ENCODE data around the gene MSANTD3.
"Not testable (repeated sequence)": the region's sequence is repeated elsewhere in the genome, so short reads cannot be mapped to it uniquely, and the experiment has no call there.

GRCh38 chr9:100421116-100421515, 5.8 kb upstream of the MSANTD3 start:
- TF ChIP-seq, protein P1, sequence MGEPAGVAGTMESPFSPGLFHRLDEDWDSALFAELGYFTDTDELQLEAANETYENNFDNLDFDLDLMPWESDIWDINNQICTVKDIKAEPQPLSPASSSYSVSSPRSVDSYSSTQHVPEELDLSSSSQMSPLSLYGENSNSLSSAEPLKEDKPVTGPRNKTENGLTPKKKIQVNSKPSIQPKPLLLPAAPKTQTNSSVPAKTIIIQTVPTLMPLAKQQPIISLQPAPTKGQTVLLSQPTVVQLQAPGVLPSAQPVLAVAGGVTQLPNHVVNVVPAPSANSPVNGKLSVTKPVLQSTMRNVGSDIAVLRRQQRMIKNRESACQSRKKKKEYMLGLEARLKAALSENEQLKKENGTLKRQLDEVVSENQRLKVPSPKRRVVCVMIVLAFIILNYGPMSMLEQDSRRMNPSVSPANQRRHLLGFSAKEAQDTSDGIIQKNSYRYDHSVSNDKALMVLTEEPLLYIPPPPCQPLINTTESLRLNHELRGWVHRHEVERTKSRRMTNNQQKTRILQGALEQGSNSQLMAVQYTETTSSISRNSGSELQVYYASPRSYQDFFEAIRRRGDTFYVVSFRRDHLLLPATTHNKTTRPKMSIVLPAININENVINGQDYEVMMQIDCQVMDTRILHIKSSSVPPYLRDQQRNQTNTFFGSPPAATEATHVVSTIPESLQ (CRISPR knock-in tag; IDR thresholded peaks at IDR 0.05) = not testable (repeated sequence)
- TF ChIP-seq NR1H2, TEAD4 (CRISPR knock-in tag; IDR thresholded peaks at IDR 0.05): not testable (repeated sequence)
- TF ChIP-seq, protein P2, sequence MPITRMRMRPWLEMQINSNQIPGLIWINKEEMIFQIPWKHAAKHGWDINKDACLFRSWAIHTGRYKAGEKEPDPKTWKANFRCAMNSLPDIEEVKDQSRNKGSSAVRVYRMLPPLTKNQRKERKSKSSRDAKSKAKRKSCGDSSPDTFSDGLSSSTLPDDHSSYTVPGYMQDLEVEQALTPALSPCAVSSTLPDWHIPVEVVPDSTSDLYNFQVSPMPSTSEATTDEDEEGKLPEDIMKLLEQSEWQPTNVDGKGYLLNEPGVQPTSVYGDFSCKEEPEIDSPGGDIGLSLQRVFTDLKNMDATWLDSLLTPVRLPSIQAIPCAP (CRISPR knock-in tag; IDR thresholded peaks at IDR 0.05) = not testable (repeated sequence)
- TF ChIP-seq, protein P3, sequence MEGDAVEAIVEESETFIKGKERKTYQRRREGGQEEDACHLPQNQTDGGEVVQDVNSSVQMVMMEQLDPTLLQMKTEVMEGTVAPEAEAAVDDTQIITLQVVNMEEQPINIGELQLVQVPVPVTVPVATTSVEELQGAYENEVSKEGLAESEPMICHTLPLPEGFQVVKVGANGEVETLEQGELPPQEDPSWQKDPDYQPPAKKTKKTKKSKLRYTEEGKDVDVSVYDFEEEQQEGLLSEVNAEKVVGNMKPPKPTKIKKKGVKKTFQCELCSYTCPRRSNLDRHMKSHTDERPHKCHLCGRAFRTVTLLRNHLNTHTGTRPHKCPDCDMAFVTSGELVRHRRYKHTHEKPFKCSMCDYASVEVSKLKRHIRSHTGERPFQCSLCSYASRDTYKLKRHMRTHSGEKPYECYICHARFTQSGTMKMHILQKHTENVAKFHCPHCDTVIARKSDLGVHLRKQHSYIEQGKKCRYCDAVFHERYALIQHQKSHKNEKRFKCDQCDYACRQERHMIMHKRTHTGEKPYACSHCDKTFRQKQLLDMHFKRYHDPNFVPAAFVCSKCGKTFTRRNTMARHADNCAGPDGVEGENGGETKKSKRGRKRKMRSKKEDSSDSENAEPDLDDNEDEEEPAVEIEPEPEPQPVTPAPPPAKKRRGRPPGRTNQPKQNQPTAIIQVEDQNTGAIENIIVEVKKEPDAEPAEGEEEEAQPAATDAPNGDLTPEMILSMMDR (IDR thresholded peaks at IDR 0.05) = not testable (repeated sequence)
